Measurements from ENCODE around the gene LCN10. TPM values are rescaled to one million over a fixed set of nuclear protein-coding genes. Genes with fewer than 3 reads are reported as not detected.

The LCN10 gene
- total RNA-seq, 1 experiment from 2014 or later = not detected

- Mint-ChIP-seq H3K36me3 (ENCODE audit: insufficient read depth, unreplicated experiment) (no peaks in the 10 kb centered on the region), H3K4me1 (ENCODE audit: insufficient read depth, unreplicated experiment) (peaks cover 12% of the 10 kb centered on the region), H3K27ac (ENCODE audit: low read depth, unreplicated experiment) (no peak overlapping the region), H3K27me3 (ENCODE audit: insufficient read depth, unreplicated experiment) (no peaks in the 10 kb centered on the region), H3K9me3 (ENCODE audit: unreplicated experiment) (no peaks in the 10 kb centered on the region), H3K4me3 (ENCODE audit: unreplicated experiment) (peak overlapping the region; percentile 68)
- BruUV-seq (replicated peaks) = no TSS peak
- CTCF ChIA-PET = interaction anchor here (1.1 kb wide), 1 partner anchor 32 kb away, joined by 3 read pairs; no protein-coding TSS in a partner anchor
- POLR2A ChIA-PET = no interaction called here
- no peak for DNase-seq (ENCODE audit: unreplicated experiment)
- intact Hi-C loops (cut with micrococcal nuclease) = no loop called here
- TF ChIP-seq CTCF (IDR thresholded peaks at IDR 0.05; ENCODE audit: unreplicated experiment) = no peak
Observed at GRCh38 chr9:136688274-136689107, 54.2 kb downstream of the LCN10 start.

Small RNA genes within 50 kb of the gene (microRNA-seq; reads per million reads assigned to microRNA genes)
- gene MIR6722 = not detected

Other genes starting within 250 kb of the LCN10 start
- gene NOTCH1, start 196.9 kb downstream of the LCN10 start, total RNA-seq (2022) = 37.5 and 53.4 TPM in 2 replicates
- gene EGFL7, start 80.0 kb downstream of the LCN10 start, total RNA-seq (2022) = 3.9 and 4.3 TPM in 2 replicates
- gene AGPAT2, start 55.5 kb downstream of the LCN10 start, total RNA-seq (2022) = 30.4 and 33.3 TPM in 2 replicates
- not detected in 2 replicates for gene DIPK1B, start 30.4 kb downstream of the LCN10 start, total RNA-seq (2022)
- not detected in 2 replicates for gene LCN6, start 5.6 kb upstream of the LCN10 start, total RNA-seq (2022)
- not detected in 2 replicates for gene LCN8, start 15.3 kb upstream of the LCN10 start, total RNA-seq (2022)
- not detected in 2 replicates for gene LCN15, start 21.6 kb upstream of the LCN10 start, total RNA-seq (2022)
- 56.0 and 70.4 TPM in 2 replicates for gene TMEM141, start 48.4 kb upstream of the LCN10 start, total RNA-seq (2022)
- gene CCDC183, start 53.4 kb upstream of the LCN10 start, total RNA-seq (2022) = 0.26 and 1.3 TPM in 2 replicates
- gene RABL6, start 65.0 kb upstream of the LCN10 start, total RNA-seq (2022) = 77.8 and 84.2 TPM in 2 replicates
- gene AJM1, start 99.5 kb upstream of the LCN10 start, total RNA-seq (2022) = 5.6 and 5.7 TPM in 2 replicates
- 173 and 193 TPM in 2 replicates for gene PHPT1, start 106.5 kb upstream of the LCN10 start, total RNA-seq (2022)
- 11.8 and 14.1 TPM in 2 replicates for gene MAMDC4, start 109.4 kb upstream of the LCN10 start, total RNA-seq (2022)
- gene EDF1, start 123.4 kb upstream of the LCN10 start, total RNA-seq (2022) = 480 and 581 TPM in 2 replicates
- 10.7 and 14.1 TPM in 2 replicates for gene TRAF2, start 143.6 kb upstream of the LCN10 start, total RNA-seq (2022)
- 88.8 and 100 TPM in 2 replicates for gene FBXW5, start 201.8 kb upstream of the LCN10 start, total RNA-seq (2022)
- gene C8G, start 202.3 kb upstream of the LCN10 start, total RNA-seq (2022) = 1.0 and 1.1 TPM in 2 replicates
- 0.86 and 1.2 TPM in 2 replicates for gene LCN12, start 209.3 kb upstream of the LCN10 start, total RNA-seq (2022)
- gene PTGDS, start 234.6 kb upstream of the LCN10 start, total RNA-seq (2022) = 1.1 and 1.8 TPM in 2 replicates
- not detected in 2 replicates for gene LCNL1, start 240.1 kb upstream of the LCN10 start, total RNA-seq (2022)
- gene PAXX, start 249.5 kb upstream of the LCN10 start, total RNA-seq (2022) = 43.6 and 57.9 TPM in 2 replicates